Trophoblast cell (in vitro differentiated cells and primary cell): ENCODE data around the gene CUX1.
"Not testable (repeated sequence)": the region's sequence is repeated elsewhere in the genome, so short reads cannot be mapped to it uniquely, and the experiment has no call there.

Source experiments
- DNase-seq, 2 donors: peaks; one replicate each; pipeline ENCODE4 v3.0.0-alpha.2; 2016
- H2AFZ ChIP-seq: 2 replicates; pipeline ENCODE4 v1.6.1; 2013; ENCODE audit warnings: low read length, moderate library complexity, mild to moderate bottlenecking; ENCODE audit not compliant: insufficient read depth, poor library complexity
- H2AK5ac ChIP-seq: 2 replicates; pipeline ENCODE4 v1.6.1; 2013; ENCODE audit warnings: mild to moderate bottlenecking, low read length
- H2BK120ac ChIP-seq: 2 replicates; pipeline ENCODE4 v1.6.1; 2013; ENCODE audit warnings: low read length, mild to moderate bottlenecking, moderate library complexity; ENCODE audit not compliant: insufficient read depth, poor library complexity
- H2BK12ac ChIP-seq: 2 replicates; pipeline ENCODE4 v1.6.1; 2013; ENCODE audit warnings: mild to moderate bottlenecking, low read length, moderate library complexity
- H2BK5ac ChIP-seq: 2 replicates; pipeline ENCODE4 v1.6.1; 2013; ENCODE audit warnings: low read length, low read depth, moderate library complexity, mild to moderate bottlenecking; ENCODE audit not compliant: poor library complexity
- H3K14ac ChIP-seq: 2 replicates; pipeline ENCODE4 v1.6.1; 2013; ENCODE audit warnings: mild to moderate bottlenecking, low read length
- H3K18ac ChIP-seq: 2 replicates; pipeline ENCODE4 v1.6.1; 2013; ENCODE audit warnings: mild to moderate bottlenecking, low read length
- H3K23ac ChIP-seq: 2 replicates; pipeline ENCODE4 v1.6.1; 2013; ENCODE audit warnings: low read length
- H3K27ac ChIP-seq: 2 replicates; pipeline ENCODE4 v1.5.1; 2013; ENCODE audit warnings: low read depth, mild to moderate bottlenecking, inconsistent platforms, low read length, moderate library complexity
- H3K27me3 ChIP-seq: 2 replicates; pipeline ENCODE4 v1.6.1; 2013; ENCODE audit warnings: inconsistent platforms, mild to moderate bottlenecking, low read length, moderate library complexity; ENCODE audit not compliant: insufficient read depth
- H3K36me3 ChIP-seq, 2 experiments: 1 replicate in 1 of 2; 2 replicates in 1 of 2; pipeline ENCODE4 v1.6.1; 2013; ENCODE audit warnings: low read length in 2 of 2, mild to moderate bottlenecking in 2 of 2, moderate library complexity in 1 of 2; ENCODE audit not compliant: insufficient read depth in 2 of 2, control insufficient read depth in 1 of 2
- H3K4ac ChIP-seq: 2 replicates; pipeline ENCODE4 v1.6.1; 2013; ENCODE audit warnings: low read depth, mild to moderate bottlenecking, low read length, moderate library complexity
- H3K4me1 ChIP-seq, 2 experiments: 1 replicate in 1 of 2; 2 replicates in 1 of 2; pipeline ENCODE4 v1.6.1; 2013; ENCODE audit warnings: low read length in 2 of 2, mild to moderate bottlenecking in 2 of 2, moderate library complexity in 1 of 2; ENCODE audit not compliant: insufficient read depth in 2 of 2, control insufficient read depth in 1 of 2
- H3K4me2 ChIP-seq: 2 replicates; pipeline ENCODE4 v1.6.1; 2013; ENCODE audit warnings: inconsistent platforms, mild to moderate bottlenecking, low read length, moderate library complexity
- H3K4me3 ChIP-seq: 2 replicates; pipeline ENCODE4 v1.5.1; 2013; ENCODE audit warnings: mild to moderate bottlenecking, low read depth, low read length, inconsistent platforms
- H3K79me1 ChIP-seq: one replicate; pipeline ENCODE4 v1.6.1; 2013; ENCODE audit warnings: low read length
- H3K79me2 ChIP-seq: 2 replicates; pipeline ENCODE4 v1.6.1; 2013; ENCODE audit warnings: low read length, mild to moderate bottlenecking; ENCODE audit not compliant: control insufficient read depth, insufficient read depth, poor library complexity
- H3K9ac ChIP-seq: 2 replicates; pipeline ENCODE4 v1.6.1; 2013; ENCODE audit warnings: mild to moderate bottlenecking, low read length
- H3K9me3 ChIP-seq: 2 replicates; pipeline ENCODE4 v1.6.1; 2013; ENCODE audit warnings: low read depth, mild to moderate bottlenecking, control low read depth, inconsistent platforms, low read length; ENCODE audit not compliant: insufficient read depth
- H4K12ac ChIP-seq: 2 replicates; pipeline ENCODE4 v1.6.1; 2013; ENCODE audit warnings: low read depth, mild to moderate bottlenecking, low read length, moderate library complexity
- H4K8ac ChIP-seq: 2 replicates; pipeline ENCODE4 v1.6.1; 2013; ENCODE audit warnings: low read depth, mild to moderate bottlenecking, low read length, moderate library complexity
- H4K91ac ChIP-seq: one replicate; pipeline ENCODE4 v1.6.1; 2013; ENCODE audit warnings: low read depth, mild to moderate bottlenecking, low read length, moderate library complexity
- WGBS: extraction: QIAGEN DNeasy Blood & Tissue Kit; methylation state at CpG from one replicate; pipeline ENCODE4 v1.1.7; 2013; ENCODE audit warnings: missing lambda C conversion rate; ENCODE audit not compliant: insufficient read length, insufficient coverage; ENCODE audit errors: extremely low coverage; 5-methylcytosine and 5-hydroxymethylcytosine counted together

The CUX1 gene

DNA sequence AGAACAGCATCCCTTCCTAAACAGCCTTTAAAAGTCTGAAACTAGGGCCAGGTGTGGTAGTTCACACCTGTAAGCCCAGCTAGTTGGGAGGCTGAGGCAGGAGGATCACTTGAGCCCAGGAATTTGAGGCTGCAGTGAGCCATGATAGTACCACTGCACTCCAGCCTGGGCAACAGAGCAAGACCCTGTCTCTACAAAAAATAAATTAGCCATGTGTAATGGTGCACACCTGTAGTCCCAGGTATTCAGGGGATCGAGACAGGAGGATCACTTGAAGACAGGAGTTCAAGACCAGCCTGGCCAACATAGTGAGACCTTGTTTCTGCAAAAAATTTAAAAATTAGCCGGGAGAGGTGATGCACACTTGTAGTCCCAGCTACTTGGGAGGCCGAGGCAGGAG lies 325.0 kb downstream of the CUX1 start:
- H3K4me1 ChIP-seq, H3K27ac ChIP-seq, H4K12ac ChIP-seq, H3K18ac ChIP-seq, H3K79me2 ChIP-seq, H2BK5ac ChIP-seq, H3K23ac ChIP-seq, H4K8ac ChIP-seq, H2BK120ac ChIP-seq, H3K4me3 ChIP-seq, H3K79me1 ChIP-seq, DNase-seq, H3K4ac ChIP-seq, H3K9ac ChIP-seq, H4K91ac ChIP-seq, H2AFZ ChIP-seq, H3K4me2 ChIP-seq, H2BK12ac ChIP-seq, H2AK5ac ChIP-seq, H3K14ac ChIP-seq, H3K9me3 ChIP-seq, H3K27me3 ChIP-seq, H3K36me3 ChIP-seq: not testable (repeated sequence)
- no CpG with 5 or more reads among the region's 3 CpGs for whole genome bisulfite sequencing

DNA sequence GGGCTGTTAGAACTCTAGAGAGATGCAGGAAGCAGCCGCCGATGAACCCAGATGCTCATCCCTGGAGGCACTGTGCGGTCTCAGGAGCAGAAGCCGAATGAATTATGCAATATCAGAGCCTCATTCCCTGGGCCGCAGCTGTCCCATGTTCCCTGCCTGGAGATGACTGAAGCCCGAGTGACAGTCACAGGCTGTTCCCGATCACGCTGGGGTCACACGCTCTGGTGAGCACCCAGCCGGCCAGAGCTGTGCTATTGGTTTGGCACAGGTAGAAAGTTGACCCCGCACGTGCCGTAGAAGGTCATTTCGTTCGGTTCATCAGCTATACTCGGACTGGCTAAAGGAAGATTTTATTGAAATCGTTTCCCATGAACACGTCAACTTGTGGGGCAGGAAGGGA lies 328.7 kb downstream of the CUX1 start:
- no peaks in the 10 kb centered on the region for H3K4me1 ChIP-seq
- H2AK5ac ChIP-seq = no peak overlapping the region
- H2BK5ac ChIP-seq = no peak overlapping the region
- no peaks in the 10 kb centered on the region for H3K79me1 ChIP-seq
- no peak overlapping the region for H3K4me3 ChIP-seq
- no peak overlapping the region for H3K27ac ChIP-seq
- H3K23ac ChIP-seq = no peak overlapping the region
- no peaks in the 10 kb centered on the region for H3K27me3 ChIP-seq
- no peak overlapping the region for H3K4me2 ChIP-seq
- H2BK12ac ChIP-seq = no peak overlapping the region
- H3K18ac ChIP-seq = no peak overlapping the region
- H3K14ac ChIP-seq = no peak overlapping the region
- no peak overlapping the region for H4K8ac ChIP-seq
- no peak overlapping the region for H2AFZ ChIP-seq
- H2BK120ac ChIP-seq = no peak overlapping the region
- no peaks in the 10 kb centered on the region for H3K9me3 ChIP-seq
- H4K91ac ChIP-seq = no peak overlapping the region
- no peaks in the 10 kb centered on the region for H3K79me2 ChIP-seq
- H4K12ac ChIP-seq = no peak overlapping the region
- WGBS = no CpG with 5 or more reads among the region's 18 CpGs
- DNase-seq = no peak
- H3K36me3 ChIP-seq = peaks cover 2 to 3% of the 10 kb centered on the region in 2 experiments
- H3K4ac ChIP-seq = no peak overlapping the region
- H3K9ac ChIP-seq = no peak overlapping the region

DNA sequence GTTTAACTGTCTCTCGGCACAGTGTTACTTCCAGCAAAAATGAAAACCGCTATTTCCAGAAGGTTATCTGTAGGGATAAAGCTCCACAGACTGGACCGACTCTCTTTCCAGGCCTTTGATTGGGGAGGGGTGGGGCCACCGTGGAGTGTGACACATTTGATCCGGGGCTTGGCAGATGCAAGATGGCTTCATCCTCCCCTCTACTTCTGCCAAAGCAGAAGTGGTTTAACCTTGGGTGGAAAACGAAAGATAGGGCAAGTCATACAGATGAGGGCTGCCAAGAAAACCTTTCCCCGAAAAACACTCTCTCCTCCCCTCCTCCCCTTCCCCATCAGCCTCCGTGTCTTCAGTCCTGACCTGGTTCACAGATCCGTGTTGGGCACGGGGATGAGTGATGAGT lies 329.6 kb downstream of the CUX1 start:
- Histone ChIP-seq H3K79me1 (no peaks in the 10 kb centered on the region), H2AK5ac (no peak overlapping the region), H3K4me2 (no peak overlapping the region), H2BK120ac (no peak overlapping the region), H4K12ac (no peak overlapping the region), H3K4me3 (no peak overlapping the region), H2AFZ (no peak overlapping the region), H4K8ac (no peak overlapping the region), H3K27me3 (no peaks in the 10 kb centered on the region), H3K36me3 (peaks cover 2% of the 10 kb centered on the region in 2 experiments), H3K18ac (no peak overlapping the region), H2BK5ac (no peak overlapping the region), H2BK12ac (no peak overlapping the region), H3K79me2 (no peaks in the 10 kb centered on the region), H3K27ac (no peak overlapping the region), H4K91ac (no peak overlapping the region), H3K4me1 (no peaks in the 10 kb centered on the region), H3K4ac (no peak overlapping the region), H3K9ac (no peak overlapping the region), H3K23ac (no peak overlapping the region), H3K14ac (no peak overlapping the region), H3K9me3 (no peaks in the 10 kb centered on the region)
- no CpG with 5 or more reads among the region's 10 CpGs for WGBS
- DNase-seq = no peak

DNA sequence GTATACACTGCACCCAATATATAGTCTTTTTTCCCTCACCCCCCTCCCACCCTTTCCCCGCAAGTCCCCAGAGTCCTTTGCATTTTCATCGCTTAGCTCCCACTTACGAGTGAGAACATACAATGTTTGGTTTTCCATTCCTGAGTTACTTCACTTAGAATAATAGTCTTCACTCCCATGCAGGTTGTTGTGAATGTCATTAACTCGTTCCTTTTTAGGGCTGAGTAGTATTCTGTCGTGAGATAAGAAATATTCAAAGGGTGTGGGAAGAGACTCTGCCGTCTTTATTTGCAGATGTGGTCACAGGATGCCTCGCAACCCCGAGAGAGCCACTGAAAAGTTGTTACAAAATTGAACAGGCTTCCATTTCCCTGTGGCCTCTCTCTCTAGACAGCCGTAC lies 331.4 kb downstream of the CUX1 start:
- Histone ChIP-seq H2AK5ac (no peak overlapping the region), H4K12ac (no peak overlapping the region), H3K27ac (no peak overlapping the region), H3K9me3 (no peaks in the 10 kb centered on the region), H2AFZ (no peak overlapping the region), H2BK12ac (no peak overlapping the region), H3K79me1 (peaks cover 6% of the 10 kb centered on the region), H3K14ac (no peak overlapping the region), H3K9ac (no peak overlapping the region), H3K4me2 (no peak overlapping the region), H3K23ac (no peak overlapping the region), H3K36me3 (peaks cover 2% of the 10 kb centered on the region in 2 experiments), H2BK120ac (no peak overlapping the region), H3K18ac (no peak overlapping the region), H3K4me3 (no peak overlapping the region), H4K91ac (no peak overlapping the region), H3K27me3 (no peaks in the 10 kb centered on the region), H3K79me2 (no peaks in the 10 kb centered on the region), H3K4ac (no peak overlapping the region), H4K8ac (no peak overlapping the region), H3K4me1 (peaks cover 12 to 15% of the 10 kb centered on the region in 2 experiments), H2BK5ac (no peak overlapping the region)
- no peak for DNase-seq
- no CpG with 5 or more reads among the region's 9 CpGs for WGBS
